H1 (cell line): ENCODE results near the gene NKD2. TPM values are rescaled to one million over a fixed set of nuclear protein-coding genes. Genes with fewer than 3 reads are reported as not detected.

Source experiments
- BCL11A ChIP-seq, 2 experiments: IDR thresholded peaks; one replicate each; pipeline ENCODE4 v1.6.1; 2011; ENCODE audit warnings: low read depth in 2 of 2, low read length in 2 of 2, mild to moderate bottlenecking in 2 of 2
- CEBPB ChIP-seq: IDR thresholded peaks from 2 replicates; pipeline ENCODE4 v1.6.1; 2012; ENCODE audit warnings: low read depth, low read length
- CHD7 ChIP-seq: fragments of 300-600 bp; sonication (generic); IDR thresholded peaks from 2 replicates; pipeline ENCODE4 v1.7.1; 2012; ENCODE audit warnings: low read length, moderate library complexity, mild to moderate bottlenecking, inconsistent platforms; ENCODE audit not compliant: insufficient replicate concordance
- GTF2F1 ChIP-seq: IDR thresholded peaks from 2 replicates; pipeline ENCODE4 v1.6.1; 2012; ENCODE audit warnings: low read depth, low read length, improper control_type of control experiment, borderline replicate concordance
- KDM5A ChIP-seq: fragments of 200-600 bp; IDR thresholded peaks from 2 replicates; pipeline ENCODE4 v1.7.1; 2012; ENCODE audit warnings: mild to moderate bottlenecking, low read length, inconsistent platforms, mixed read lengths
- NRF1 ChIP-seq: IDR thresholded peaks from 2 replicates; pipeline ENCODE4 v1.6.1; 2011; ENCODE audit warnings: mild to moderate bottlenecking, low read depth, low read length, improper control_type of control experiment
- POLR2AphosphoS5 ChIP-seq: IDR thresholded peaks from 2 replicates; pipeline ENCODE4 v1.6.1; 2011; ENCODE audit warnings: low read depth, low read length
- RFX5 ChIP-seq: IDR thresholded peaks from 2 replicates; pipeline ENCODE4 v1.6.1; 2011; ENCODE audit warnings: low read depth, low read length, improper control_type of control experiment, borderline replicate concordance
- RXRA ChIP-seq: IDR thresholded peaks from 2 replicates; pipeline ENCODE4 v1.6.1; 2011; ENCODE audit warnings: low read depth, mild to moderate bottlenecking, low read length, moderate library complexity; ENCODE audit not compliant: insufficient read depth
- SAP30 ChIP-seq: fragments of 300-600 bp; sonication (generic); IDR thresholded peaks from 2 replicates; pipeline ENCODE4 v1.7.1; 2012; ENCODE audit warnings: low read length, moderate library complexity, mild to moderate bottlenecking, inconsistent platforms; ENCODE audit not compliant: insufficient read depth, insufficient replicate concordance
- SP1 ChIP-seq: IDR thresholded peaks from 2 replicates; pipeline ENCODE4 v1.6.1; 2011; ENCODE audit warnings: low read depth, low read length
- polyA plus RNA-seq, 7 experiments: library from polyadenylated mRNA; depleted of rRNA in 3 of 7; stranded (reverse) in 5 of 7; unstranded in 2 of 7; fragments of >200 nt in 5 of 7; fragments of 200-250 nt in 2 of 7; gene quantifications; 1 replicate in 5 of 7; 2 replicates in 1 of 7; 4 replicates in 1 of 7; pipeline versions ENCODE4 v1.2.1 to v1.2.3, GENCODE V29; 2011 to 2013; ENCODE audit warnings: missing spikeins in 2 of 7, mixed read lengths in 2 of 7
- total RNA-seq: library from RNA; stranded (reverse); fragmentation: NEBNext Ultra II Directional; extraction: Animal tissue kit (Norgen Biotek cat#: 25700); gene quantifications from 2 replicates; pipeline ENCODE4 v1.2.1, GENCODE V29; 2021

The NKD2 gene
- total and polyA plus RNA-seq, 2 of the 8 experiments (the other 6 are each of a cell fraction or from before 2014, with no cell fraction given) = 5.5 to 7.9 TPM

GRCh38 chr5:1007681-1008450 lies 736 bp upstream of the NKD2 start (continued):
- TF ChIP-seq CHD7 = no peak
- TF ChIP-seq BCL11A (IDR thresholded peaks at IDR 0.05; ENCODE audit: low read depth in 2 of 2, low read length in 2 of 2) = no peak
- no peak for TF ChIP-seq RXRA
- no peak for TF ChIP-seq RFX5
- TF ChIP-seq POLR2AphosphoS5 = no peak
- no peak for TF ChIP-seq CEBPB
- TF ChIP-seq SAP30 = no peak
- TF ChIP-seq NRF1 = no peak
- no peak for TF ChIP-seq GTF2F1
- no peak for TF ChIP-seq SP1
- TF ChIP-seq KDM5A = no peak
